ENCODE results near the gene SETDB2. TPM values are rescaled to one million over a fixed set of nuclear protein-coding genes. Genes with fewer than 3 reads are reported as not detected.

SETDB2 gene
- total and polyA plus RNA-seq, 2 donors (not counting 3 experiments of a cell fraction or from before 2014, with no cell fraction given) = 1.5 to 5.6 TPM

GRCh38 chr13:49403996-49404702, 39.9 kb upstream of the SETDB2 start:
- dilution Hi-C loops (cut with MboI; ENCODE audit: extremely low pct_ligation_motif_present, low sequenced_read_pairs) (no loop called here), intact Hi-C loops (cut with micrococcal nuclease) (no loop called here)
- BruUV-seq (replicated peaks) = no TSS peak
- Histone ChIP-seq H4K20me1 (replicated peaks; ENCODE audit: control insufficient read depth, extremely low read depth, insufficient read depth, low read length) (no peaks in the 10 kb centered on the region), H3K4me2 (ENCODE audit: insufficient read depth, low read length) (no peak overlapping the region), H2AFZ (ENCODE audit: low read depth, low read length) (no peak overlapping the region), H3K4me1 (ENCODE audit: control insufficient read depth, extremely low read depth, insufficient read depth, low read length) (no peaks in the 10 kb centered on the region), H3K9me3 (replicated peaks; ENCODE audit: control insufficient read depth, insufficient read depth, low read length) (no peaks in the 10 kb centered on the region), H3K9me1 (replicated peaks; ENCODE audit: control insufficient read depth, extremely low read depth, insufficient read depth, low read length) (no peaks in the 10 kb centered on the region), H3K27me3 (ENCODE audit: control insufficient read depth in 2 of 2, insufficient read depth in 2 of 2, low read length in 2 of 2) (no peaks in the 10 kb centered on the region), H3K36me3 (ENCODE audit: control insufficient read depth in 2 of 2, extremely low read depth in 1 of 2, insufficient read depth in 2 of 2, low read length in 2 of 2) (no peaks in the 10 kb centered on the region), H3K27ac (ENCODE audit: insufficient read depth, low read depth, low read length) (no peak overlapping the region), H3K4me3 (replicated peaks in 1 of 3; ENCODE audit: insufficient read depth in 1 of 3, low read depth in 1 of 3, low read length in 3 of 3) (no peak overlapping the region), H3K9ac (replicated peaks; ENCODE audit: extremely low read depth, insufficient read depth, low read length) (no peak overlapping the region), H3K79me2 (ENCODE audit: control insufficient read depth, insufficient read depth, low read length) (no peaks in the 10 kb centered on the region)
- DNase-seq (ENCODE audit: low read depth, low spot score) = no peak
- TF ChIP-seq JUN (IDR thresholded peaks at IDR 0.05; ENCODE audit: borderline replicate concordance, insufficient read depth, insufficient read length, low read depth) (no peak), CTCF (IDR thresholded peaks at IDR 0.05; ENCODE audit: extremely low read depth in 1 of 2, insufficient read depth in 1 of 2, low read depth in 1 of 2, low read length in 2 of 2) (no peak), POLR2A (IDR thresholded peaks at IDR 0.05; ENCODE audit: low read depth, low read length) (no peak), POLR2AphosphoS5 (IDR thresholded peaks at IDR 0.05; ENCODE audit: insufficient read depth, low read depth, low read length) (no peak), EZH2 (IDR thresholded peaks at IDR 0.05; ENCODE audit: borderline replicate concordance, low read depth, low read length, severe bottlenecking) (no peak), FOS (IDR thresholded peaks at IDR 0.05; ENCODE audit: borderline replicate concordance, insufficient read depth, low read length) (no peak), MYC (IDR thresholded peaks at IDR 0.05; ENCODE audit: low read depth, low read length) (no peak), GATA2 (IDR thresholded peaks at IDR 0.05; ENCODE audit: insufficient read depth, insufficient read length, low read depth, low read length) (no peak), MAX (IDR thresholded peaks at IDR 0.05; ENCODE audit: insufficient read depth, insufficient read length) (no peak)
- ChIA-PET POLR2A (no interaction called here), CTCF (no interaction called here)
- no peak for FAIRE-seq
